ENCODE data around the gene RPL36. TPM values are rescaled to one million over a fixed set of nuclear protein-coding genes. Genes with fewer than 3 reads are reported as not detected.

The RPL36 gene
- 530 TPM for total RNA-seq (ENCODE audit: insufficient read depth, low replicate concordance)

DNA sequence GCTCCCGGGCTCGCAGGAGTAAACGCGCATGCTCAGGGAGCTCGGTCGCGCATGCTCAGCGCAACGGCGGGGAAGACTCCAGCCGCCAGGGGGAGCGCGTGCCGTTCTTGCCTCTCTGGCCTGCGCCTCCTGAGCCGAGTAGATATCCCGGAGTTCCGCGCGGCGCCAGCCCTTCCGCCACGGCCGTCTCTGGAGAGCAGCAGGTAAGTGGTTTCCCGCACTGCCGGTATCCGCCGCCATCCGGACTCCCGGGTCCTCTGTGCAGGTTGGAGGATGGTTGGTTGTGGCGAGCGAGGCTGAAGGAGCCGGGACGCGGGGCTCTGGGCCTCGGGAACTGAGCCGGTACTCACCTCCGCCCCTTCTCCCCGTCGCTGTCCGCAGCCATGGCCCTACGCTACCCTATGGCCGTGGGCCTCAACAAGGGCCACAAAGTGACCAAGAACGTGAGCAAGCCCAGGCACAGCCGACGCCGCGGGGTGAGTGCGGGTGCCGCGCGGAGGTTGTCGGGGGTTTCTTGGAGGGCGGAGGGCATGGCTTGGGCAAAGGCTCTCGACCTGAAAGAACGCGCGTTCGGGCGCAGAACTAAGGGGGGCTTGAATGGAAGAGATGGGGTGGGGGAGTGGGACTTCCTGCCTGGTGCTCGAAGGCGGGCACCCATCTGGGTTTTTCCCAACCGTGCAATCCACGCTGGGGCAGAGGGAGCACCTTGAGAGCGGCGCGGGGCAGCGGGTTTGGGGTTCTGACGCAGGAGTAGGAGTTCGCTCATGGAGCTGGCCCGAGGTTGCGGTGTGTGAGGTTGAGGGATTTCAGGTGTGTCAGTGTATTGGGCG, at the start of gene RPL36:
RPL36 (plus strand) TSS at position 171 of the 830 bp plus-strand sequence; CDS start at position 384, 213 bp downstream.
- DNase-seq (ENCODE audit: low spot score) = peak; percentile 98

DNA sequence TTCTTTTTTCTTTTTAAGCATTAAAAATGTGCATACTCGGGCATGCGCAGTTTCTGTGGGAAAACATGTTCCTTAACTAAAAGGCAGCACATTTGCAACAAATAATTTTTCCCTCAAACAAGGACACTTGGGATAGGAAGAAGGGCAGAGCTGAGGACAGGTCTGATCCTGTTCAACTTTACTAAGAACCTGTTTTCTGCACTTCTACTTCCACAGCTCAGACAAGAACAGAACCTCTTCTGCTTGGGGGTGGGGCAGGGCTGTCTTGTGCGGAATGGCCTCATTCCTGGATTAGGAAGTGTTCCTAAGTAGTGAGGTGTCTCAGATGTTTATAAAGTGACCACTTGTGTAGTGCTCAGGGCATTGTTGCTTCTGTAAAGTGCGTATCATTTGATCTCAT, 48.9 kb upstream of the RPL36 start:
- peak; percentile 44 for DNase-seq (ENCODE audit: low spot score)

DNA sequence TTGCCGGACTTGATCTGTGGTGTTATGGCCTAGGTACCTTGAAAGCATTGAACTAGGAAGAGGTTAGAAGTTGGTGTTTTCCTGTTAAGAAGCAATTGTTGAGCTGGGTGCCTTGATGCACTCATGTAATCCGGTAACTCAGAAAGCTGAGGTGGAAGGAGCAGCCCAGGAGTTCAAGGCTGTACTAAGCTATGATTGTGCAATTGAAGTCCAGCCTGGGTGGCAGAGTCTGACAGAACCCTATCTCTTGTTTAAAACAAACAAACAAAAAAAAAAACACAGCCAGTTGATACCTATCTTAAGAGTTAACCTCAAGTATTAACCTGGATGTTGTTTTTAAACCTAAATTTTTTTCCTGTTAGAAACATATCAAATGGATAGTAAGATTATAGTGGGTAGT, 47.9 kb upstream of the RPL36 start:
- no peak for DNase-seq (ENCODE audit: low spot score)

DNA sequence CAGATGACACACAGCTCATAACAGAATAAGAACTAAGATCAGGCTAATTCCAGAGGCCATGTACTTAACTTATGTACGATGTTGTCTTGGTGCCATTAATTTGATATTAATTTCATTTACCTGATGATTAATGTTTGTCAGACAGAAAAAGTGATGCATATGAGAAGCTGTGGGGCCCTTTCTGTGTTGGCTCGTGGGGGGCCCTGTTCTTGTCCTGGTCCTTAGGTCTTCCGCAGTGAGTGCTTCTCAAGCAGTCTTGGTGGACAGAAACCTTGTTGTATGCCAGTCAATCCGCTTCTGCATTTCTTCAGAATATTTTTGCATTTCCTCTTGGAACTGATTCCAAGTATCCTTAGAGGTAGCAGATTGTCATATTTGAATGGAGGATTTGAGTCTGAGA, 47.0 kb upstream of the RPL36 start:
- DNase-seq (ENCODE audit: low spot score) = no peak

DNA sequence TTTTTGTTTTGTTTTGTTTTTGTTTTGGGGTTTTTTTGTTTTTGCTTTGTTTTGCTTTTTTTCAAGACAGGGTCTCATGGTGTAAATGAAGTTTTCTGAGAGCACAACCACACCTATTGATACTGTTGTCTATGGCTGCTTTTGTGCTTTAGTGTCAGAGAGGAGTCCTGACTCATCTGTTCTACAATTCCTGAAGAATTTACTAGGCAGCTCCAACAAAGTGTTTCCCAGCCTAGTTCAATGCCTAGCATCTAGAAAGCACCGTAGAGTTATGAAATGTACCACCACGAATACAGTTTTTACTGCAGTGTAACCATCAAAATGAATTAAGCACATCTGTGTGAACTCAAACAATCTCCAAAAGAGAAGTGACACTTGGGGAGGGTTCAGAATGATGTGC, 46.1 kb upstream of the RPL36 start:
- no peak for DNase-seq (ENCODE audit: low spot score)

DNA sequence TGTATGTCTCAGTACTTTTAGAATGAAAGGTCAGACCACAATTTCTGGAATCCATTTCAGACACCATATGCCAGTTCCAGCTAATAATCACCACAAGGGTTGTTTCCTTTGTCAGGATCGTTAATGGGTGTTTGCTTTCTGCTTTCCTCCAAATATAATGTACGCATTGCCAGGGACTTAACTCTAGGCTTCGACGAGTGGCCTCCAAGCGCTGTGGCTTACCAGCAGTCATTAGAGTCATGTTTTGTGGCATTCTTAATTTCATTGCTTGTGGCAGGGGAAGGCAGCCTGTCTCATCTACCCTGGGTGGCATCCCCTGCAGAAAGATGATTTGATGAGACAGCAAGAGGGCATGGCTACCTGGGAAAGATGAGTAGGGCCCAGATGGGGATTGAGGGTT, 44.7 kb upstream of the RPL36 start:
- DNase-seq (ENCODE audit: low spot score) = no peak

DNA sequence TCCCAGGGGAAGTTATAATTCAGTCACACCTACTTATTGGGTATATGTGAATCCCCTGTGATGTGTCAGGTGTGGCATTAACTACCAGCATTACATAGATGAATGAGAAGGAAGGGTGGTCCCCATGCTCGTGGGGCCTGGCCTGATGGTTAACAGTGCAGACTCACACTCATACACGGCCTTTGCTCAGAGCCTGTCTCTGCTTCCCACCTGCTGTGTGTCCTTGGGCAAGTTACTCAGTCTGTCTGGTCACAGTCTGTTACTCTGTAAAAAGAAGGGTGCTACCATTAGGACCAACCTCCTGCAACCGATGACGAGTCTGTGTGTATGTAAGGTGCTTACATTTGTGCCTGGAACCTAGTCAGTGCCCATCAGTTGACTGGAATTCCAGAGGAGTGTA, 43.4 kb upstream of the RPL36 start:
- DNase-seq (ENCODE audit: low spot score) = no peak

DNA sequence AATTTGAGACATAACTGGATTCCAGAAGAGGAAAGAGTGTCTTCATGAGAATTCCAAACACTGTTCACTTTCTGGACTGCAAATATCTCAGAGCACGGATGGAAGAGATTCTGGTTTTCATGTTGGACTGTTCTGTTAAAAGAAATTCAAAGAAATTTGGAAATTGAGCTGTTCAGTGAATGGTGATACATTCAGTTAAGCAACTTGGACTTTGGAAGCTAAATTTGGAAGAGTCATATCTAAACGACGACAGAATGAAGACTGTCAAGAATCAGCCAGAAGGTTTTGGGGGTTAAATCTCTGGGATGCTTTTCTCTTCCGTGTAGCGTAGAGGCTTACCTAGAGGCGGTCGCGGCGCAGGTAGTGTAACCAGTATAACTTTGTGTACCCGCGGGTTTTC, 41.6 kb upstream of the RPL36 start:
- DNase-seq (ENCODE audit: low spot score) = no peak

DNA sequence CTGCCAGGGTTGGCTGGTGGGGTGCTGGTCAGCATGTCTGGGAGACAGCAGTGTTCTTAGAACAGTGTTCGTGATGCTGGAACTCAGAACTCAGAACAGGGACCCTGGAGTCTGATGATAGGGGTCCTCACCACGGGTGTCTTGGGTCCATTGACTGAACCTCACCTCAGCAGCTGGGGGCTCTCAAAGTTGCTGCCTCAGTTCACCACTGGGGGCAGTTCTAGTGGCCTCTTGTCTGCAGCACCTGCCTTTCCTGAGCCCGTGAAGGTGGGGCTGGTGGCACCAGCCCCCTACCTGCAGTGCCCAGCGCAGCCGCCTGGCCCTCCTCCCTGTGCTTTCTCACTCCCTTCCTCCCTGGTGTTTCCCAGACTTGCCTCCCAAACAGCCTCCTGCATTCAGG, 38.7 kb upstream of the RPL36 start:
- no peak for DNase-seq (ENCODE audit: low spot score)

DNA sequence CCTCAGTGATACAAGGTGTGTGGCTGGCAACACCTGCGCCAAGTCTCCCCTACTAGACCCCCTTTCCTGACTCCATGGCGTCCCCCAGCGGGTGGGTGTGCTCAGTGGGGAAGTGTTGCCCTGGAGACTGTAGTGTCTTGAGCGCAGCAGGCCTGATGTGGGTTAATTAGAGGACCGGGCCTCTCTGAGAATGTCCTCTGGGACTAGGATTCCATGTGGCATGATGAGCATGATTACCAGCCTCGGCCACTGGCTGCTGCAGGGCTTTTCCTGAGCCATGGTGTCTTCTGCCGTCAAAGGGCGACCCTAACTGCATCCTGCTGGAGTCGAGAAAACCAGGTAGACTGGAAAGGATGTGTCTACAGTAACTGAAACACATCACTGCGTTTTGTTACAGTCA, 37.8 kb upstream of the RPL36 start:
- no peak for DNase-seq (ENCODE audit: low spot score)

DNA sequence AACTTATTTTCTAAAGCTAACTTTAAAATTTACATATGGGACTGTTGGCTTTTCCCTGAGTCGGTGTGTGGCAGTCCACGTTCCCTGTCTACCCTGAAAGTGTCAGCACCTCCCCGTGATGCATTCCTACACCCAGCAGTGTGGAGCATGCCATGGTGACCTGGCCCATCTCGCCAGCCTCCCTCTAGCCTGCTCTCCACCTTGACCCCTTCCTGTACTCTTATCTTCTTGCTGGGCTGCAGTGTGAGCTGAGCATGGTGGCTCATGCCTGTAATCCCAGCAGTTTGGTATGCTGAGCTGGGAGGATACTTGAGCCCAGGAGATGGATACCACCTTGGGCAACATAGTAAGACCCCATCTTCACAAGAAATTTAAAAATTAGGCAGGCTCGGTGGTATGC, 35.2 kb upstream of the RPL36 start:
- no peak for DNase-seq (ENCODE audit: low spot score)

DNA sequence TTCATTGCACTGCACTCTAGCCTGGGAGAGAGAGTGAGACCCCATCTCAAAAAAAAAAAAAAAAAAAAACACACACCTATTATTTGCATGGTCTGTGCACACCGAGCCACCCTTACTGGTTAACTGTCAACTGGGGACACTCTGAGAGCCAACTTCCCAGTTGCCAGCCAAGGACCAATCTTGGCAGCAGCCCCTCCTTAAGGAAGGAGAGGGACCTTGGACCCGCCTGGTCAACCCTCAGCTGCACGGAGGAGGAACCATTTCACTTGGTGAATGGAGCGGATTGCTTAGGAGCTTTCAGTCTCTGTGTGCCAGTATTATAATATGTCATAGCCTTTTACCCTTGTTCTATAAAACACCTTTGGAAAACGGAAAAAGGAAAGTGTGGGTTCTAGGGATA, 34.7 kb upstream of the RPL36 start:
- no peak for DNase-seq (ENCODE audit: low spot score)

DNA sequence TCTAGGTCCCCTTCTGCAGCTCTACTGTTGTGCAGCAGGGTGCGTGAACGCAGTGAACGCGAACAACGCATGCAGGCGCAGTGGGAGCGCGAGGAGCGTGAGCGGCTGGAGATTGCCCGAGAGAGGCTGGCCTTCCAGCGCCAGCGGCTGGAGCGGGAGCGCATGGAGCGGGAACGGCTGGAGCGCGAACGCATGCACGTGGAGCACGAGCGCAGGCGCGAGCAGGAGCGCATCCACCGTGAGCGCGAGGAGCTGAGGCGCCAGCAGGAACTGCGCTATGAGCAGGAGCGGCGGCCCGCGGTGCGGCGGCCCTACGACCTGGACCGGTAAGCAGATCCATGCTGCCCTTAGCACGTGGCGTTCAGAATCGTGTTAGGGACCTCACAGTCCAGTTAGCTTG, 28.6 kb upstream of the RPL36 start:
- DNase-seq (ENCODE audit: low spot score) = no peak

DNA sequence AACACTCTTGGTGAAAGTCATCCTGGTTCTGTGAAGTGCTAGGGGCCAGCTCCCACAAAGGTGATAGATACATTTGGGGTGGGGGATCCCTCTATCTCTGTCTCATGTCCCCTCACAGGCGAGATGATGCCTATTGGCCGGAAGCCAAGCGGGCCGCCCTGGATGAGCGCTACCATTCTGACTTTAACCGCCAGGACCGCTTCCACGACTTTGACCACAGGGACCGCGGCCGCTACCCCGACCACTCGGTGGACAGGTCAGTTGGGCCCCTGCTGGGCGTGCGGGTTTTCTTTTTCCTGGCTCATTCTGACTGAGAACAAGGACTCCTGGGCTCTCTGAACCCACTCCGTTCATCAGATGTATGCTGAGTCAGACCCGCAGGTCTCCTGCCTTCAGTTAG, 26.2 kb upstream of the RPL36 start:
- no peak for DNase-seq (ENCODE audit: low spot score)

DNA sequence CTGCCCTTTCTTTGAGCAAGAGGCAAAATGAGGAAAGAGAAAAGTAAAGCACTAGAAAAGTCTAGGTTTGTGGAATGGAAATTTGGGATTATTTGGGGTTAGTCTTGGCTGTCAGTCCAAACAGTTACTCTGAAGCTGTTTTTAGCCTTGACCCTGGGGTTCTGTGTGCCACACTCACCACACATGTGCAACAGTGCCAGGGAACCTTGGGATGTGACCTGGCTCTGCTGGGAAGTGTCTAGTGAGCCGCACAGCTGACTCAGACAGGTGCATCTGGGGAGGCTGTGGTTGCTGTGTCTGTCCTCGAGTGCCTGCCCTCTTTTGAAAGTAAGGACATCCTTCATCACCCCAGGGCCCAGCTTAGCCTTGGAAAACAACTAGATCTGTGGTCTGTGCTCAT, 25.6 kb upstream of the RPL36 start:
- no peak for DNase-seq (ENCODE audit: low spot score)

DNA sequence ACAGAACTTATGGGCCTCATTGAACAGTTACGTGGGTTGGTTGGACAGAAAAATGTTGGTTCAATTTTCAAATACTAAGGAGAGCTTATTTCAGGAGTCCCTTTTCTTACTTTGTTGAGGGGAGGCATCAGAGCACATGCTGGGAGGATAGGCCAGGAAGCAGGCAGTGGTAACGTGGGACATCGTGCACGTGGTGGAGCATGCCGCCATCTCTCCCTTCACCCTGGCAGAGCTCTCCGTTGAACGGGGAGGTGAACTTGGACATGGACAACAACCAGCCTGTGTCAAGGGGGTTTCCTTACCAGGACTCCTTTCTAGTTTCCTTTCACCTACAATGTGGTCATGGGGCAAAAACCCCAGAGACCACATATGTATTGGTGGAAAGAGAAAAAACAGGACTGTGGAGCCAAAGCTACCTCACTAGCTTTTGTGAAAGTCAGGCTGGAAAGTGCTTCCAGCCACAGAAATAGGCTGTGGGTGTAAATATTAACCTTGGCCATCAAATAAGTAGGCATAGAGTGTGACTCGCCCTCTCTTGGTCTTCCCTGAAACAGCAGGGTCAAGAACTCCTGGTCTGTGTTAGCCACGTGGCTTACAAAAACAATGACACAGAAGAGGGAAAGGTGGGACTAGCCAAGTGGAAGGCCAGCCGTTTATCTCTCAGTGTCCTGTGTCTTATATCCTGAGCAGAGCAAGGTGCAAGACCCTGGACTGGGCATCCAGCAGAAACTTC, 24.1 kb upstream of the RPL36 start:
- DNase-seq (ENCODE audit: low spot score) = no peak

DNA sequence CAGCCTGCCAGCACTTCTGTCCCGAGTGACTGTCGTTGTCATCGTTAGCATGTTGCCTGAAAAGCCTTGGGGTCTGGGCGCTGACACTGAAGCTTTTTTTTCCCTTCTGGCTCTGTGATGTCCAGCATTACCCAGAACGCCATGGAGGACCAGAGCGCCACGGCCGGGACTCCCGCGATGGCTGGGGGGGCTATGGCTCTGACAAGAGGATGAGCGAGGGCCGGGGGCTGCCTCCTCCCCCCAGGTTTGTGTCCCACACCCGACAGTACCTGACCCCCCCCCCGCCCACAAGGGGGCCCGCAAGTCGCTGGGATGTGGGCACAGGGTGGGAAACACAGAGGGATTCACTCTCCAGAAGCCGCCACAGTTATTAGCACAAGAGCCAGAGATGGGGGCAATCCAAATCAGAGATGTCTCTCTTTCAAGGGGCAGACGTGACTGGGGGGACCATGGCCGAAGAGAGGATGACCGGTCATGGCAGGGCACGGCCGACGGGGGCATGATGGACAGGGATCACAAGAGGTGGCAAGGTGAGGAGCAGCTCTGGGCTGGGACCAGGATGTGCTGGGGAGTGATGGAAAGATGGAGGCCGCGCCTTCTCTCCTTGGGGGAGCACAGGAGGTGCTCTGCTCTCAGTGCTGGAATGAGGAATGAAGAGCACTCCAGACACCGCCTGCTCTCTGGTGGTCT, 23.0 kb upstream of the RPL36 start:
- DNase-seq (ENCODE audit: low spot score) = no peak

DNA sequence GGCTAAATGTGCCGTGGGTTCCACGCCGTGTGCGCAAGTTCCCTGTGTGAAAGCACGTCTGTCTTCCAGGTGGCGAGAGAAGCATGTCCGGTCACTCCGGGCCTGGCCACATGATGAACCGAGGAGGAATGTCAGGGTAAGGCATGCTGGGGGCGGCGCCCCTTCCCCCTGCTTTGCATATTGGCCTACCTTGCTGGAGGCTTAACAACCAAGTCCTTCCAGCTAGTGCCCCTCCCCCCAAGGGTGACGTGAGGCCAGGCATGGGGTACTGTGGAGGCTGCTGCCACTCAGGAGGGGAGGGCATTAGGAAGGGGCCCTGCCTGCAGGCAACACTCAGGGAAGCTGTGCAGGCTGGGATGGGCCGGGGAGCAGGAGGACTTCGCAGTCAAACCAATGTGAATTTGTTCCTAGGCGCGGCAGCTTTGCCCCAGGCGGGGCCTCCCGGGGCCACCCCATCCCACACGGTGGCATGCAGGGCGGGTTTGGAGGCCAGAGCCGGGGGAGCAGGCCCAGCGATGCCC, 22.3 kb upstream of the RPL36 start:
- DNase-seq (ENCODE audit: low spot score) = no peak

DNA sequence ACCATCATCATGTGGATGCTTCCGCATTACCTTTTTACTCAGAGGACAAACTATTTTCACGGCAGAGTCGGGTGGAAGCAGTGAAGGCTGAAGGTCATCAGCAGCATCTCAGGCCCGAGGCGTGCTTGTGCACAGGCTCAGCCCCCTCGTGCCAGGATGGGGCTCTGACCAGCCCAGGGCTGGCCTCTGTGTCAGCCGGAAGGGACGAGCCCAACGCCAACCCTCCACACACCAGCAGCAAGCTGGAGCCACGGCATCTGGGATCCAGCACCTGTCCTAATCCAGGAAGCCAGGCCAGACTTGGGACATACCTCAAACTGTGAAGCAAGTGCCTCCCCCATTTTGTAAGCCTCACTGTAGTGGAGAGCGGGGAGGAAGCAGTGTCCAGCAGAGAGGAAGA, 20.9 kb upstream of the RPL36 start:
- DNase-seq (ENCODE audit: low spot score) = no peak

DNA sequence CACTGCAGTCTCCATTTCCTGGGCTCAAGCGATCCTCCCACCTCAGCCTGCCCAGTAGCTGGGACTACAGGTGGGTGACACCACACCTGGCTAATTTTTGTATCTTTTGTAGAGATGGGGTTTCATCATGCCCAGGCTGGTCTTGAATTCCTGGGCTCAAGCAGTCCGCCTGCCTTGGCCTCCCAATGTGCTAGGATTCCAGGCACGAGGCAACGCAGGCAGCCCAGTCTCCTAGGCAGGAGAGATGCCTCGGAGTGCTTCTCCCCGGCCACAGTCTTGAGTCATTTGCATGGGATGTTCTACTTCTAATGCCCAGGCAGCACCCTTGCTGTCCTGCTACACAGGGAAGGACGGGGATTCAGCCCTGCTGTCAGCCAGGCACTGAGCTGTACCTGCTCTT, 18.5 kb upstream of the RPL36 start:
- no peak for DNase-seq (ENCODE audit: low spot score)

DNA sequence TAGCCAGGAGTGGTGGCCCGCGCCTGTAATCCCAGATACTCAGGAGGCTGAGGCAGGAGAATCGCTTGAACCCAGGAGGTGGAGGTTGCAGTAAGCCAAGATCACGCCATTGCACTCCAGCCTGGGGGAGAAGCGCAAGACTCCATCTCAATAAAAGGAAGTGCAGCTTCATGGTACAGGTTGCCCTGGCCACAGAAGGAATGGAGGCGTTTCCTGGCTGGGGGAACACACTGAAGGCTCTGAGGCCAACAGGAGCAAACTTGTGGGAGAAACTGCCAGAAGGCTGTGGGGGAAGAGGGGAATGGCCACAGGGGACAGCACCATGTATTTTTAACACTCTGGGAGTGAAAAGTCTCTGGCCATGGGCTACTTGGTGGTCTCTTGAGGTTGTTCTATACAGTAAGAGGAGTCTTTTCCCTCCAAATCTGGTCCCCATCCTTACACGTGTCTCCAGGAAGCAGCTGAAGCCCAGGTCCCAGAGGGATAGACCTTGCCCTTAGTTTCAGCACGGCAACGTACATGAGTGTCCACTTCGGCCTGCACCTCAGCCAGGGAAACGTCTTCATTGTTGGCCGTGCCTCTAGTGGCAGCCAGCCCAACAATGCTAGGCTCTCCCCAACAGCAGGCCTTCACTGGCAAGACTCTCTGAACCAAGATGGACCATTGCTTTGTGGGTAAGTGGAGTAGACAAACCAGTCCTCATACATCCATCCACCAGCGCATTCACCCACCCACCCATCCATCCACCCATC, 17.2 kb upstream of the RPL36 start:
- no peak for DNase-seq (ENCODE audit: low spot score)

DNA sequence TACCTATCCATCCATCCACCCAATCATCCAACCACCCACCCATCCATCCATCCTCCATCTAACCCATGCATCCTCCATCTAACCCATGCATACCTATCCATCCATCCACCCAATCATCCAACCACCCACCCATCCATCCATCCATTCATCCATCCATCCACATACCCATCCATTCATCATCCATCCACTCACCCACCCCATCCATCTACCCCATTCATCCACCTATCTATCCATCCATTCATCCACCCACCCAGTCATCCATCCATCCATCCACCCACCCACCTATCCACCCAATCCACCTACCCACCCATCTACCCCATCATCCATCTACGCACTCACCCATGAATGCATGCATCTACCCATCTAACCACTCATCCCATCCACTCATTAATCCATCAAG, 16.3 kb upstream of the RPL36 start:
- no peak for DNase-seq (ENCODE audit: low spot score)

Data from umbilical cord (tissue), 2 donors.